Measurements from ENCODE around the gene NMRAL1. TPM values are rescaled to one million over a fixed set of nuclear protein-coding genes. Genes with fewer than 3 reads are reported as not detected.

NMRAL1 gene
- total and polyA plus RNA-seq, 2 experiments from 2014 or later = 32.4 to 64.5 TPM

GRCh38 chr16:4414187-4414917 is 60.1 kb downstream of the NMRAL1 start:
- Histone ChIP-seq H3K4me1 (ENCODE audit: low read depth) (no peaks in the 10 kb centered on the region), H3K27ac (no peak overlapping the region), H3K36me3 (no peaks in the 10 kb centered on the region), H3K4me3 (no peak overlapping the region), H3K9me3 (ENCODE audit: low read depth) (no peaks in the 10 kb centered on the region), H3K27me3 (no peaks in the 10 kb centered on the region)
- DNase-seq (ENCODE audit: low read depth in 1 of 2, low spot score in 1 of 2) = no peak
- no peak for TF ChIP-seq CTCF (IDR thresholded peaks at IDR 0.05; ENCODE audit: low read depth, low read length)

GRCh38 chr16:4412854-4413253 is 61.6 kb downstream of the NMRAL1 start:
- Histone ChIP-seq H3K4me3 (no peak overlapping the region), H3K27ac (no peak overlapping the region), H3K27me3 (no peaks in the 10 kb centered on the region), H3K9me3 (ENCODE audit: low read depth) (no peaks in the 10 kb centered on the region), H3K4me1 (ENCODE audit: low read depth) (no peaks in the 10 kb centered on the region), H3K36me3 (no peaks in the 10 kb centered on the region)
- no peak for DNase-seq (ENCODE audit: low read depth in 1 of 2, low spot score in 1 of 2)
- TF ChIP-seq CTCF (IDR thresholded peaks at IDR 0.05; ENCODE audit: low read depth, low read length) = no peak

DNA sequence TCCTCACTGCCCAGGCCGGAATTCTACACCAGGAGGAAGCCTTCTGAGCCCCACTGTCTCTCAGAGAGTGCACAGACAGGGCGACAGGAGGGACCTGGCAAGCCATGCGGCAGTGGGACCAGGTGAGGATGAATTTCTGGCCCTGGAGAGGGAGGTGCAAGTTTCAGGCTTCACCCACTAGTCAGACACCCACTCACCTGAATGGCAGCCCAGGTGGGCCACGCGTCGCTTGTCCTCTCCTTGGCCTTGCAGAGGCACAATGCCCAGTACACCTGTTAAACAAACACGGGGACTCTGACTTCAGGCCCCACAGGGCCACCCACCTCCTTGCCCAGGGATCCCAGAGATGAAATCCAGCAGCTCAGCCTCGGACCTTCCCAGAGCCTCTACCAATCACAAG is 62.3 kb downstream of the NMRAL1 start:
- Histone ChIP-seq H3K4me3 (no peak overlapping the region), H3K27ac (no peak overlapping the region), H3K4me1 (ENCODE audit: low read depth) (no peaks in the 10 kb centered on the region), H3K36me3 (no peaks in the 10 kb centered on the region), H3K27me3 (no peaks in the 10 kb centered on the region), H3K9me3 (ENCODE audit: low read depth) (no peaks in the 10 kb centered on the region)
- DNase-seq (ENCODE audit: low read depth in 1 of 2, low spot score in 1 of 2) = no peak
- no peak for TF ChIP-seq CTCF (IDR thresholded peaks at IDR 0.05; ENCODE audit: low read depth, low read length)

Other genes starting within 250 kb of the NMRAL1 start
- 46.1 and 51.1 TPM in 2 replicates for gene SRL, start 232.5 kb downstream of the NMRAL1 start, total RNA-seq
- 45.9 and 56.4 TPM in 2 replicates for gene SRL, start 232.5 kb downstream of the NMRAL1 start, polyA plus RNA-seq
- gene TFAP4, start 201.6 kb downstream of the NMRAL1 start, total RNA-seq = 11.7 and 20.5 TPM in 2 replicates
- 3.4 and 6.7 TPM in 2 replicates for gene TFAP4, start 201.6 kb downstream of the NMRAL1 start, polyA plus RNA-seq
- 10.4 and 14.5 TPM in 2 replicates for gene GLIS2, start 158.6 kb downstream of the NMRAL1 start, total RNA-seq
- 10.3 and 15.4 TPM in 2 replicates for gene GLIS2, start 158.6 kb downstream of the NMRAL1 start, polyA plus RNA-seq
- 65.1 and 72.5 TPM in 2 replicates for gene PAM16, start 123.3 kb downstream of the NMRAL1 start, total RNA-seq
- 71.8 and 82.8 TPM in 2 replicates for gene PAM16, start 123.3 kb downstream of the NMRAL1 start, polyA plus RNA-seq
- 23.3 and 33.3 TPM in 2 replicates for gene VASN, start 102.8 kb downstream of the NMRAL1 start, total RNA-seq
- gene VASN, start 102.8 kb downstream of the NMRAL1 start, polyA plus RNA-seq = 18.9 and 30.5 TPM in 2 replicates
- 33.0 and 66.5 TPM in 2 replicates for gene CORO7, start 58.0 kb downstream of the NMRAL1 start, total RNA-seq
- 54.2 and 62.1 TPM in 2 replicates for gene CORO7, start 58.0 kb downstream of the NMRAL1 start, polyA plus RNA-seq
- 62.1 and 70.7 TPM in 2 replicates for gene DNAJA3, start 48.8 kb downstream of the NMRAL1 start, total RNA-seq
- 60.5 and 70.8 TPM in 2 replicates for gene DNAJA3, start 48.8 kb downstream of the NMRAL1 start, polyA plus RNA-seq
- gene HMOX2, start 1.8 kb upstream of the NMRAL1 start, total RNA-seq = 61.5 and 69.8 TPM in 2 replicates
- gene HMOX2, start 1.8 kb upstream of the NMRAL1 start, polyA plus RNA-seq = 83.7 and 101 TPM in 2 replicates
- gene CDIP1, start 64.1 kb upstream of the NMRAL1 start, total RNA-seq = 46.4 and 55.8 TPM in 2 replicates
- gene CDIP1, start 64.1 kb upstream of the NMRAL1 start, polyA plus RNA-seq = 87.6 and 88.4 TPM in 2 replicates
- gene C16orf96, start 81.7 kb upstream of the NMRAL1 start, total RNA-seq = 1.9 and 3.6 TPM in 2 replicates
- 0.24 and 0.39 TPM in 2 replicates for gene C16orf96, start 81.7 kb upstream of the NMRAL1 start, polyA plus RNA-seq
- 33.6 and 42.9 TPM in 2 replicates for gene UBALD1, start 140.3 kb upstream of the NMRAL1 start, total RNA-seq
- gene UBALD1, start 140.3 kb upstream of the NMRAL1 start, polyA plus RNA-seq = 46.6 and 47.3 TPM in 2 replicates
- gene MGRN1, start 150.2 kb upstream of the NMRAL1 start, total RNA-seq = 58.2 and 66.6 TPM in 2 replicates
- gene MGRN1, start 150.2 kb upstream of the NMRAL1 start, polyA plus RNA-seq = 42.6 and 47.2 TPM in 2 replicates
- 84.4 and 139 TPM in 2 replicates for gene NUDT16L1, start 218.9 kb upstream of the NMRAL1 start, total RNA-seq
- gene NUDT16L1, start 218.9 kb upstream of the NMRAL1 start, polyA plus RNA-seq = 141 and 157 TPM in 2 replicates

Measured in cardiac muscle cell (in vitro differentiated cells and primary cell).